Breast epithelium (tissue), 3 donors: Measurements from ENCODE around the gene FERMT1.

Source experiments
- CTCF ChIP-seq, 3 donors: fragments of 450-650 bp; IDR thresholded peaks; one replicate each; pipeline ENCODE4 v1.5.1; 2016 to 2017; ENCODE audit warnings: antibody characterized with exemption in 3 of 3, mild to moderate bottlenecking in 3 of 3, moderate library complexity in 3 of 3
- POLR2A ChIP-seq: fragments of 450-650 bp; IDR thresholded peaks from one replicate; pipeline ENCODE4 v1.6.1; 2016; ENCODE audit warnings: antibody characterized with exemption, mild to moderate bottlenecking, moderate library complexity
- POLR2AphosphoS5 ChIP-seq, 3 donors: sonication (generic); formaldehyde crosslinking; IDR thresholded peaks; one replicate each; pipeline ENCODE4 v1.6.1; 2017; ENCODE audit warnings: antibody characterized with exemption in 3 of 3

- no peak for TF ChIP-seq CTCF (IDR thresholded peaks at IDR 0.05)
- TF ChIP-seq POLR2A = no peak
- TF ChIP-seq POLR2AphosphoS5 (IDR thresholded peaks at IDR 0.05) = no peak
These were observed 22.6 kb downstream of the FERMT1 start for GRCh38 chr20:6100246-6100645.
